Calu3 (cell line): ENCODE measurements around the gene PDE7B. TPM values are rescaled to one million over a fixed set of nuclear protein-coding genes. Genes with fewer than 3 reads are reported as not detected.

Source experiments
- BruUV-seq: library from RNA; stranded (reverse); fragments of 400-500 nt; replicated peaks from 2 replicates; lab custom pipeline; 2021; lab: Mats Ljungman, UMichigan
- CTCF ChIA-PET: fragments of 300-600 bp; sonication (Branson Sonifier 250); formaldehyde crosslinking; loops from one replicate; lab custom pipeline; 2022; ENCODE audit warnings: antibody characterized with exemption; lab: Charles Lee
- DNase-seq: peaks from one replicate; pipeline ENCODE4 v3.0.0; 2022
- H3K27ac Mint-ChIP-seq: one replicate; pipeline ENCODE4 v1.8.0; 2022; ENCODE audit warnings: mixed read lengths; ENCODE audit not compliant: unreplicated experiment
- H3K27me3 Mint-ChIP-seq: one replicate; pipeline ENCODE4 v1.8.0; 2022; ENCODE audit warnings: mixed read lengths; ENCODE audit not compliant: unreplicated experiment
- H3K36me3 Mint-ChIP-seq: one replicate; pipeline ENCODE4 v1.8.0; 2022; ENCODE audit warnings: mild to moderate bottlenecking, moderate library complexity, mixed read lengths; ENCODE audit not compliant: insufficient read depth, unreplicated experiment
- H3K4me1 Mint-ChIP-seq: one replicate; pipeline ENCODE4 v1.8.0; 2022; ENCODE audit warnings: mild to moderate bottlenecking, low read depth, mixed read lengths; ENCODE audit not compliant: unreplicated experiment
- H3K4me3 Mint-ChIP-seq: one replicate; pipeline ENCODE4 v1.8.0; 2022; ENCODE audit warnings: mild to moderate bottlenecking, low read depth, moderate library complexity, mixed read lengths; ENCODE audit not compliant: unreplicated experiment
- H3K9me3 Mint-ChIP-seq: one replicate; pipeline ENCODE4 v1.8.0; 2022; ENCODE audit warnings: low read depth, mixed read lengths; ENCODE audit not compliant: unreplicated experiment
- intact Hi-C: fragments of 100-400 bp; cut with micrococcal nuclease; formaldehyde crosslinking; loops from one replicate; pipeline ENCODE4 v1.10.0; 2022; ENCODE audit not compliant: unreplicated experiment
- total RNA-seq: library from RNA; stranded (reverse); gene quantifications from 2 replicates; pipeline ENCODE4 v1.2.3, GENCODE V29; 2022
- TF ChIP-seq, protein P1 (sequence below): fragments of 200-600 bp; IDR thresholded peaks from one replicate; pipeline ENCODE4 v1.8.0; 2022; ENCODE audit warnings: antibody characterized with exemption; ENCODE audit not compliant: unreplicated experiment

Gene PDE7B
- total RNA-seq, 1 experiment from 2014 or later: 0.09 TPM

DNA sequence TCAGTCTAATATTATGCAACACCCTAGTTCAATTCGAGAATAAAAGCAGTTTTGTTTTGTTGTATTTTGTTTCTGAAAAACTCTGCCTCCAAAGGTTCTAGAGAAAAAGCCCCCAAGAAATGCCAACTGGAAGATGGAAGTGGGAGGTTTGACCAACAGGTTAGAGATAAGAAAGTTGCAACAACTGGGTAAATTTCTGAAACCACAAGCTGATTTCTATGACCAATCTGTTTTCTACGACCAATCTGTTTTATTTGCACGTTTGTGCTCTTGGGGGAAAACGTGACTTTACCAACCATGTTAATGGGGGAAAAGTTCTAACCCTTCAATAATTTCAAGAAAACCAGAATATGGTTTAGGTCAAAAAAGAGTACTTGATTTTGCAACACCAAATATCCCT is 173.2 kb downstream of the PDE7B start:
- TF ChIP-seq, protein P1, sequence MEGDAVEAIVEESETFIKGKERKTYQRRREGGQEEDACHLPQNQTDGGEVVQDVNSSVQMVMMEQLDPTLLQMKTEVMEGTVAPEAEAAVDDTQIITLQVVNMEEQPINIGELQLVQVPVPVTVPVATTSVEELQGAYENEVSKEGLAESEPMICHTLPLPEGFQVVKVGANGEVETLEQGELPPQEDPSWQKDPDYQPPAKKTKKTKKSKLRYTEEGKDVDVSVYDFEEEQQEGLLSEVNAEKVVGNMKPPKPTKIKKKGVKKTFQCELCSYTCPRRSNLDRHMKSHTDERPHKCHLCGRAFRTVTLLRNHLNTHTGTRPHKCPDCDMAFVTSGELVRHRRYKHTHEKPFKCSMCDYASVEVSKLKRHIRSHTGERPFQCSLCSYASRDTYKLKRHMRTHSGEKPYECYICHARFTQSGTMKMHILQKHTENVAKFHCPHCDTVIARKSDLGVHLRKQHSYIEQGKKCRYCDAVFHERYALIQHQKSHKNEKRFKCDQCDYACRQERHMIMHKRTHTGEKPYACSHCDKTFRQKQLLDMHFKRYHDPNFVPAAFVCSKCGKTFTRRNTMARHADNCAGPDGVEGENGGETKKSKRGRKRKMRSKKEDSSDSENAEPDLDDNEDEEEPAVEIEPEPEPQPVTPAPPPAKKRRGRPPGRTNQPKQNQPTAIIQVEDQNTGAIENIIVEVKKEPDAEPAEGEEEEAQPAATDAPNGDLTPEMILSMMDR: no peak
- H3K4me1 Mint-ChIP-seq: no peaks in the 10 kb centered on the region
- no TSS peak for BruUV-seq
- intact Hi-C loops: no loop called here
- no peaks in the 10 kb centered on the region for H3K36me3 Mint-ChIP-seq
- H3K27ac Mint-ChIP-seq: no peak overlapping the region
- no peaks in the 10 kb centered on the region for H3K9me3 Mint-ChIP-seq
- H3K4me3 Mint-ChIP-seq: no peak overlapping the region
- CTCF ChIA-PET: no interaction called here
- DNase-seq: no peak
- H3K27me3 Mint-ChIP-seq: no peaks in the 10 kb centered on the region

DNA sequence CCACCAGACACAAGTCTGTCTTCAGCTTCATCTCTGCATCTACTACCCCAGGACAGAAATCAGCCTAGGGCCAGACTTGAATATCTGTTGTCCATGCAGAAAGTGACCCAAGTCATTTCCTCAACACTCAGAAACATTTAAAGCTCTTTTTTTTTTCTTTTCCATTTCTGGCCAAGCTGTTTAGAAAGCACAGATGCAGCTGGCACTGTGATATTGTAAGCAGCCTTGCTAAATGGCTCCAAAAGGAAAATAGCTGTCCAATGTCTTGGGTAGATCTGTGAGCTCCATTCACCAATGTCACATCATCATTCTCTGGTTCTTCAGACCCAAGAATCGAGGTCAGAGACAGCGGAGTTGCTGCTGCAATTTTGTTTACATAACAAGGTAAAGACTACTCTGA is 174.2 kb downstream of the PDE7B start:
- DNase-seq: no peak
- H3K4me1 Mint-ChIP-seq: no peaks in the 10 kb centered on the region
- BruUV-seq: no TSS peak
- H3K9me3 Mint-ChIP-seq: no peaks in the 10 kb centered on the region
- no peaks in the 10 kb centered on the region for H3K36me3 Mint-ChIP-seq
- TF ChIP-seq, protein P1: no peak
- H3K27me3 Mint-ChIP-seq: no peaks in the 10 kb centered on the region
- intact Hi-C loops: no loop called here
- H3K4me3 Mint-ChIP-seq: no peak overlapping the region
- CTCF ChIA-PET: no interaction called here
- H3K27ac Mint-ChIP-seq: no peak overlapping the region

DNA sequence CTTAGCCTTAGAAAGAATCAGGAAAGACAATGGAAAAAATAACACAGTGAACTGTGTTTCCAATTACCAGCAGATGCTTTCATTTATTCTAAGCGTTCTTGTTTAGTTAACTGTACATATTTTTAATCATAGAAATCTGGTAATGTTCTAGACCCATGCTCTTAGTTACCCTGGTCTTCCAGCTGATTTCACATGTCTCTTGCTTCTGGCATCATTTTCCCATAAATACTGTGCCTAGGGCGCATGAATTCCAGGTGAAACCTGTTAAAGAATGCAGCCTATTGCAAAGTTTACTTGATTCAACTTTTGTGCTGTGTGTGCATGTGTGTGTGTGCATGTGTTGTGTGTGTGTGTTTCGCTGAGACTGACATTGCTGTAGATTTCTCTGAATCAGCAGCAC is 178.6 kb downstream of the PDE7B start:
- no peaks in the 10 kb centered on the region for H3K27me3 Mint-ChIP-seq
- no TSS peak for BruUV-seq
- H3K9me3 Mint-ChIP-seq: no peaks in the 10 kb centered on the region
- H3K36me3 Mint-ChIP-seq: no peaks in the 10 kb centered on the region
- TF ChIP-seq, protein P1: no peak
- peaks cover 9% of the 10 kb centered on the region for H3K4me1 Mint-ChIP-seq
- intact Hi-C loops: no loop called here
- no peak overlapping the region for H3K27ac Mint-ChIP-seq
- H3K4me3 Mint-ChIP-seq: no peak overlapping the region
- DNase-seq: no peak
- CTCF ChIA-PET: no interaction called here

DNA sequence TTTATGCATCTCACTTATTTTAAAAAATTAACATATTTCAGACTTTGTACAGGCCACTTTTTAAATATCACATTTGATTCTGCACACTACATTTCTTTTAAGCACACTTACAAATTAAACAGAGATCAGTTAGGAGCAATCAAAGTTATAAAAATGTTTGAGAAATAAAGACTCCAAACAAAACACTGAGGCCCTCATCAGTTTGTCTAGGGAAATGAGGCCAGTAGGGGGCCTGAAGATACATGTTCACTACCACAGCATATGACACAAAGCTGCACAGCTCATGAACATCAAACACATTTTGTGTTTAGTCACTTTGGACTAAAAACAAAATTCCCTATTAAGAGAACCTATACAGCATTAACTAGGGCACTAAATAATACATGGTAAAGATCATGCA is 180.5 kb downstream of the PDE7B start:
- Mint-ChIP-seq H3K4me3 (no peak overlapping the region), H3K4me1 (peaks cover 9% of the 10 kb centered on the region), H3K27ac (no peak overlapping the region), H3K36me3 (no peaks in the 10 kb centered on the region), H3K9me3 (no peaks in the 10 kb centered on the region), H3K27me3 (no peaks in the 10 kb centered on the region)
- no TSS peak for BruUV-seq
- intact Hi-C loops: loop anchor here (1.0 kb wide), 1 partner anchor 194 kb away; no protein-coding TSS in a partner anchor
- TF ChIP-seq, protein P1: no peak
- CTCF ChIA-PET: interaction anchor here (1.8 kb wide), 1 partner anchor 195 kb away, joined by 17 read pairs; no protein-coding TSS in a partner anchor
- peak; percentile 33 for DNase-seq
